ENCODE data around the gene OLFML1.

Gene OLFML1

DNA sequence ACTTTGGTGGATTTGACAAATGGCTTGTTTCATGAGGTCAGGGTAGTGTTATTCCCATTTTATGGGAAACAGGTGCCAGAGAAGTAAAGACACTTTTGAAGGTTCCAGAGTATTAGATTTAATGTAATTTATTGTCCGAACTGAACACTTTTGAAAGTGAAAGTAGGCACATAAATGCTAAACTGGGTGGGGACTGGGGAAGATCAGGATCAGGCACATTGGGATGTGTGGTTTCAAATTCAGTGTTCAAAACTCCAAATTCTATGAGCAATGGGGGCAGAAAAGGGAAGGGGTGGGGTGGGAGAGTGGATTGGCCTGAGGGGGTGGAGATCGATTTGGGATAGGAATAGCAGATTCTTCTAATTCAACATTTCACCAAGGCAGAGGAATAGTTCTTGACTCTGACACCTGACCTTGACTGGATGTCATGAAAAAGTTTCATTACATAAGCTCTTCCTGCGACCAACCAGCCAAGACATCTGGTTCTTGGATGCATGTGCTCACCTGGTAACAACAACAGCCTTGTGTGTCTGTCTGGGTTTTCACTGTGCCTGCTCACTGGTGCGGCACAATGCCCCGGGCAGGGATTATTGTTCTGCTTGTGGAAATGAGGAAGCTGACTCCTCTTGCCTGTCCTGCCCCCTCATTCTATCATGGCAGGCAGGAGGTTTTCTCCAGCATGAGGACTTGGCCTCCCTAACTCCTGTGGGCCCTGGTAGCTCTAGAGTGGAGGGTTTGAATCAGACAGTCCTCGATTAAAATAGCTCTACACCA, 39.3 kb downstream of the OLFML1 start:
- no peak overlapping the region for H2AK5ac ChIP-seq (ENCODE audit: low read length)
- H3K36me3 ChIP-seq (ENCODE audit: control insufficient read depth in 1 of 2, insufficient read depth in 2 of 2, low read length in 2 of 2): no peaks in the 10 kb centered on the region
- no peak overlapping the region for H3K14ac ChIP-seq (ENCODE audit: low read length)
- H3K4me1 ChIP-seq (ENCODE audit: control insufficient read depth in 1 of 2, insufficient read depth in 2 of 2, low read length in 2 of 2): peaks cover 4 to 12% of the 10 kb centered on the region in 2 experiments
- H4K12ac ChIP-seq (ENCODE audit: low read depth, low read length): no peak overlapping the region
- H3K23ac ChIP-seq (ENCODE audit: low read length): no peak overlapping the region
- H3K79me1 ChIP-seq (ENCODE audit: low read length): no peaks in the 10 kb centered on the region
- H3K9ac ChIP-seq (ENCODE audit: low read length): no peak overlapping the region
- H2BK120ac ChIP-seq (ENCODE audit: insufficient read depth, low read length, poor library complexity): no peak overlapping the region
- H4K8ac ChIP-seq (ENCODE audit: low read depth, low read length): no peak overlapping the region
- no peak overlapping the region for H3K27ac ChIP-seq (ENCODE audit: low read depth, low read length)
- H3K79me2 ChIP-seq (ENCODE audit: control insufficient read depth, insufficient read depth, low read length, poor library complexity): no peaks in the 10 kb centered on the region
- H2BK12ac ChIP-seq (ENCODE audit: low read length): no peak overlapping the region
- no peak overlapping the region for H3K4me2 ChIP-seq (ENCODE audit: low read length)
- peaks cover 3% of the 10 kb centered on the region for H3K9me3 ChIP-seq (ENCODE audit: insufficient read depth, low read depth, low read length)
- H3K4ac ChIP-seq (ENCODE audit: low read depth, low read length): no peak overlapping the region
- WGBS (ENCODE audit: extremely low coverage, insufficient coverage, insufficient read length): no CpG with 5 or more reads among the region's 6 CpGs
- no peaks in the 10 kb centered on the region for H3K27me3 ChIP-seq (ENCODE audit: insufficient read depth, low read length)
- no peak overlapping the region for H3K18ac ChIP-seq (ENCODE audit: low read length)
- no peak overlapping the region for H4K91ac ChIP-seq (ENCODE audit: low read depth, low read length)
- H2BK5ac ChIP-seq (ENCODE audit: low read depth, low read length, poor library complexity): no peak overlapping the region
- no peak overlapping the region for H2AFZ ChIP-seq (ENCODE audit: insufficient read depth, low read length, poor library complexity)
- DNase-seq: no peak
- H3K4me3 ChIP-seq (ENCODE audit: low read depth, low read length): no peak overlapping the region

- Histone ChIP-seq H3K79me1 (ENCODE audit: low read length) (no peaks in the 10 kb centered on the region), H2AFZ (ENCODE audit: insufficient read depth, low read length, poor library complexity) (no peak overlapping the region), H2BK5ac (ENCODE audit: low read depth, low read length, poor library complexity) (no peak overlapping the region), H4K12ac (ENCODE audit: low read depth, low read length) (no peak overlapping the region), H3K4me2 (ENCODE audit: low read length) (no peak overlapping the region), H2AK5ac (ENCODE audit: low read length) (no peak overlapping the region), H3K27me3 (ENCODE audit: insufficient read depth, low read length) (no peaks in the 10 kb centered on the region), H2BK12ac (ENCODE audit: low read length) (no peak overlapping the region), H2BK120ac (ENCODE audit: insufficient read depth, low read length, poor library complexity) (no peak overlapping the region), H3K79me2 (ENCODE audit: control insufficient read depth, insufficient read depth, low read length, poor library complexity) (no peaks in the 10 kb centered on the region), H3K4ac (ENCODE audit: low read depth, low read length) (no peak overlapping the region), H4K8ac (ENCODE audit: low read depth, low read length) (no peak overlapping the region), H3K36me3 (ENCODE audit: control insufficient read depth in 1 of 2, insufficient read depth in 2 of 2, low read length in 2 of 2) (no peaks in the 10 kb centered on the region), H3K18ac (ENCODE audit: low read length) (no peak overlapping the region), H3K9ac (ENCODE audit: low read length) (no peak overlapping the region), H3K14ac (ENCODE audit: low read length) (no peak overlapping the region), H3K27ac (ENCODE audit: low read depth, low read length) (no peak overlapping the region), H4K91ac (ENCODE audit: low read depth, low read length) (no peak overlapping the region), H3K23ac (ENCODE audit: low read length) (no peak overlapping the region), H3K9me3 (ENCODE audit: insufficient read depth, low read depth, low read length) (peaks cover 3% of the 10 kb centered on the region), H3K4me3 (ENCODE audit: low read depth, low read length) (no peak overlapping the region), H3K4me1 (ENCODE audit: control insufficient read depth in 1 of 2, insufficient read depth in 2 of 2, low read length in 2 of 2) (peaks cover 4 to 8% of the 10 kb centered on the region in 2 experiments)
- no peak for DNase-seq
- WGBS (ENCODE audit: extremely low coverage, insufficient coverage, insufficient read length): no CpG with 5 or more reads among the region's 4 CpGs
Measured at GRCh38 chr11:7525424-7525823, 40.1 kb downstream of the OLFML1 start.

GRCh38 chr11:7527029-7527428, 41.7 kb downstream of the OLFML1 start:
- Histone ChIP-seq H4K91ac (ENCODE audit: low read depth, low read length) (no peak overlapping the region), H3K27ac (ENCODE audit: low read depth, low read length) (no peak overlapping the region), H2BK12ac (ENCODE audit: low read length) (no peak overlapping the region), H3K79me1 (ENCODE audit: low read length) (no peaks in the 10 kb centered on the region), H3K4me1 (ENCODE audit: control insufficient read depth in 1 of 2, insufficient read depth in 2 of 2, low read length in 2 of 2) (peaks cover 4 to 8% of the 10 kb centered on the region in 2 experiments), H2AK5ac (ENCODE audit: low read length) (no peak overlapping the region), H3K9ac (ENCODE audit: low read length) (no peak overlapping the region), H2BK120ac (ENCODE audit: insufficient read depth, low read length, poor library complexity) (no peak overlapping the region), H2AFZ (ENCODE audit: insufficient read depth, low read length, poor library complexity) (no peak overlapping the region), H4K12ac (ENCODE audit: low read depth, low read length) (no peak overlapping the region), H3K27me3 (ENCODE audit: insufficient read depth, low read length) (no peaks in the 10 kb centered on the region), H3K18ac (ENCODE audit: low read length) (no peak overlapping the region), H3K79me2 (ENCODE audit: control insufficient read depth, insufficient read depth, low read length, poor library complexity) (no peaks in the 10 kb centered on the region), H3K23ac (ENCODE audit: low read length) (no peak overlapping the region), H2BK5ac (ENCODE audit: low read depth, low read length, poor library complexity) (no peak overlapping the region), H4K8ac (ENCODE audit: low read depth, low read length) (no peak overlapping the region), H3K4me2 (ENCODE audit: low read length) (no peak overlapping the region), H3K4me3 (ENCODE audit: low read depth, low read length) (no peak overlapping the region), H3K9me3 (ENCODE audit: insufficient read depth, low read depth, low read length) (peaks cover 3% of the 10 kb centered on the region), H3K4ac (ENCODE audit: low read depth, low read length) (no peak overlapping the region), H3K36me3 (ENCODE audit: control insufficient read depth in 1 of 2, insufficient read depth in 2 of 2, low read length in 2 of 2) (no peaks in the 10 kb centered on the region), H3K14ac (ENCODE audit: low read length) (no peak overlapping the region)
- WGBS (ENCODE audit: extremely low coverage, insufficient coverage, insufficient read length): no CpG with 5 or more reads among the region's 1 CpG
- DNase-seq: no peak

DNA sequence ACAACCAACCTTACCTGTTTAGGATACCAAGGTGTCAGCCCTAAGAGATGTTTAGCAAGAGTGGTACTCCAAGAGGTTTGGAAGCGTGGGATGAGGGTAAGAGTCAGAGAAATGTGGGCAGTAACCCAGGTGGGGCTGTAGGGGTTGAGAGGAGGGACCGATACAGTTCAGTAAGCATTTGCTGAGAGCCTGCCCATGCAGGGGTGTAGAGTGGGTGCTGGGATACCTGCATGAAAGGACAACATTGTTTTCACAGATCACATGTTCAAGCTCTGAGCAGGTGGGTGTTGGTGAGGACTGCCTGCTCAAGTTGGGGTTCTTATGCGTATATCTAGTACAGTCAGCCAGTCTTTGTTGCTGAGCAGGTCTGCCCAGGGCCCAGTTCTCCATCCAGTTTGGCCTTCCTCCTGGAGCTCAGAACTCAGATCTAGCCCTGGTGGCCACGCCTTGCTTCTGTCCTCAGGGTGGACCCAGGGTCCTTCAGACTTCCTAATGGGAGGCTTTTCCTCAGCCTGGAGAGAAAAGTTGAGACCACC, 43.3 kb downstream of the OLFML1 start:
- no peak overlapping the region for H3K4me3 ChIP-seq (ENCODE audit: low read depth, low read length)
- H2BK12ac ChIP-seq (ENCODE audit: low read length): no peak overlapping the region
- no peak overlapping the region for H2BK120ac ChIP-seq (ENCODE audit: insufficient read depth, low read length, poor library complexity)
- H3K4ac ChIP-seq (ENCODE audit: low read depth, low read length): no peak overlapping the region
- H3K4me1 ChIP-seq (ENCODE audit: control insufficient read depth in 1 of 2, insufficient read depth in 2 of 2, low read length in 2 of 2): peaks cover 0 to 1% of the 10 kb centered on the region in 2 experiments
- no peak overlapping the region for H2AK5ac ChIP-seq (ENCODE audit: low read length)
- H3K27ac ChIP-seq (ENCODE audit: low read depth, low read length): no peak overlapping the region
- H4K8ac ChIP-seq (ENCODE audit: low read depth, low read length): no peak overlapping the region
- H2BK5ac ChIP-seq (ENCODE audit: low read depth, low read length, poor library complexity): no peak overlapping the region
- H3K79me2 ChIP-seq (ENCODE audit: control insufficient read depth, insufficient read depth, low read length, poor library complexity): no peaks in the 10 kb centered on the region
- H2AFZ ChIP-seq (ENCODE audit: insufficient read depth, low read length, poor library complexity): no peak overlapping the region
- H3K9me3 ChIP-seq (ENCODE audit: insufficient read depth, low read depth, low read length): peaks cover 3% of the 10 kb centered on the region
- no peaks in the 10 kb centered on the region for H3K79me1 ChIP-seq (ENCODE audit: low read length)
- WGBS (ENCODE audit: extremely low coverage, insufficient coverage, insufficient read length): no CpG with 5 or more reads among the region's 4 CpGs
- no peak overlapping the region for H3K14ac ChIP-seq (ENCODE audit: low read length)
- H3K18ac ChIP-seq (ENCODE audit: low read length): no peak overlapping the region
- H3K9ac ChIP-seq (ENCODE audit: low read length): no peak overlapping the region
- H3K36me3 ChIP-seq (ENCODE audit: control insufficient read depth in 1 of 2, insufficient read depth in 2 of 2, low read length in 2 of 2): no peaks in the 10 kb centered on the region
- H3K23ac ChIP-seq (ENCODE audit: low read length): peak overlapping the region; percentile 23
- H3K27me3 ChIP-seq (ENCODE audit: insufficient read depth, low read length): no peaks in the 10 kb centered on the region
- no peak overlapping the region for H4K12ac ChIP-seq (ENCODE audit: low read depth, low read length)
- no peak for DNase-seq
- no peak overlapping the region for H4K91ac ChIP-seq (ENCODE audit: low read depth, low read length)
- H3K4me2 ChIP-seq (ENCODE audit: low read length): no peak overlapping the region

Measured in trophoblast cell (in vitro differentiated cells and primary cell).